ENCODE data around the gene TBC1D21. TPM values are rescaled to one million over a fixed set of nuclear protein-coding genes. Genes with fewer than 3 reads are reported as not detected.
A peak's percentile ranks its signal among the peaks of the same experiment; 100 is the strongest.

Gene TBC1D21
- total RNA-seq, 4 donors from 2014 or later: not detected

DNA sequence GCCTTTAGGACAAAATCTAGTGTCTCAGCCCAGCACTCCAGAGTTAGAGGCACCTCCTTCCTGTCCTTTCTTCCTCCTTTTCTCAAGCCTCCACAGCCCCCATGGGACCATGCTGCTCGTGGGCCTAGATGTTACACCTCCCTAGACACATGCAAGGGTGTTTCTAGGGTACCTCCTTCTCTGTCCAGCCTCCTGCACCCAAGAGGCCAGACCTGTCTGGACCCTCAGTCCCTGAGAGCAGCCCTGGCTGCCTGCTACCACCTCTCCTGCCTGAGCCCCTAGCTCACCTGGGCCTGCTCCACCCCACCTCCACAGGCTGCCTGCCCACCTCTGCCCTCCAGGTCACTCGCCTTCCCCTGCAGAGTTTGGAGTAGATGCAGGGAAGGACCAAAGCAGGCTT is 58.1 kb downstream of the TBC1D21 start:
- Histone ChIP-seq H3K36me3 (no peaks in the 10 kb centered on the region), H3K4me1 (peaks cover 0 to 37% (median 8%) of the 10 kb centered on the region in 4 donors), H3K27ac (no peak overlapping the region), H3K27me3 (no peaks in the 10 kb centered on the region), H3K9me3 (peaks cover 0 to under 1% (median 0%) of the 10 kb centered on the region in 4 donors), H3K4me3 (no peak overlapping the region)
- no peak for TF ChIP-seq POLR2A (IDR thresholded peaks at IDR 0.05)
- TF ChIP-seq, protein P1, sequence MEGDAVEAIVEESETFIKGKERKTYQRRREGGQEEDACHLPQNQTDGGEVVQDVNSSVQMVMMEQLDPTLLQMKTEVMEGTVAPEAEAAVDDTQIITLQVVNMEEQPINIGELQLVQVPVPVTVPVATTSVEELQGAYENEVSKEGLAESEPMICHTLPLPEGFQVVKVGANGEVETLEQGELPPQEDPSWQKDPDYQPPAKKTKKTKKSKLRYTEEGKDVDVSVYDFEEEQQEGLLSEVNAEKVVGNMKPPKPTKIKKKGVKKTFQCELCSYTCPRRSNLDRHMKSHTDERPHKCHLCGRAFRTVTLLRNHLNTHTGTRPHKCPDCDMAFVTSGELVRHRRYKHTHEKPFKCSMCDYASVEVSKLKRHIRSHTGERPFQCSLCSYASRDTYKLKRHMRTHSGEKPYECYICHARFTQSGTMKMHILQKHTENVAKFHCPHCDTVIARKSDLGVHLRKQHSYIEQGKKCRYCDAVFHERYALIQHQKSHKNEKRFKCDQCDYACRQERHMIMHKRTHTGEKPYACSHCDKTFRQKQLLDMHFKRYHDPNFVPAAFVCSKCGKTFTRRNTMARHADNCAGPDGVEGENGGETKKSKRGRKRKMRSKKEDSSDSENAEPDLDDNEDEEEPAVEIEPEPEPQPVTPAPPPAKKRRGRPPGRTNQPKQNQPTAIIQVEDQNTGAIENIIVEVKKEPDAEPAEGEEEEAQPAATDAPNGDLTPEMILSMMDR (IDR thresholded peaks at IDR 0.05): no peak
- peak in 1 of 3 donors; percentile 41 for DNase-seq

DNA sequence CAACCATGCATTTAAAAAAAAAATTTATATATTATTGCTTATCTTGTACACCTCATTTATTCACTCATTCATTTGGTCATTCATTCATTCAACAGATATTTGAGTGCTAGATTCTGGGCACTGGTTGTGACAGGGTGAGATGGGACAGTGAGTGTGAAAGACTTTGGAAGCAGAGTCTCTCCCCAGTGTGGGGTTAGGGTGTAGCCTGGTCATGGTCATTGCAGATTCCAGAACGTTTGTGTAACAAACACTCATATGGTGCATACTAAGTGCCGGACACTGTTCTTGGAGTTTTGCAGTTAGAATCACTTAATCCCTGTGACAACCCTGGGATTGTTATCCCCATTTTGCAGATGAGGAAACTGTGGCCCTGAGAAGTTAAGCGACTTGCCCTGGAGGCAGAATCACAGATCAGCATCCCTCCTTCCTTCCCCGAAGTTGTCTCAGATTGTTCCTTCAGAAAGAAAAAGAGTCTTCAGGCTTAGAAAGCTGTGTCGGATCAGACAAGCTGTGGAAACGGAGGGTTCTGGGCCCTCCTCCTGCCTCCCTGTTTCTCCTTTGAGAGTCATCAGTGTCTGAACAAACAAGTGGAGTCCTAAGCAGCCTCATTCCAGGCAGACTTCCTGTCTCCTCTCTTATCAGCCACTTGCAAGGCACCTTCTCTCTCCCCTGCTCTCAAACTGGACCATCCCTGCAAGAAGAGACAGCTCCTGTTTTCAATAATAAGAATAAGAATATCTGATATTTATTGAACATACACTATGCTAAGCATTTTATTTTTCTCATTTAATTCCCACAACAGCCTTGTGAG is 59.2 kb downstream of the TBC1D21 start:
- Histone ChIP-seq H3K4me1 (peaks cover 0 to 33% (median 4%) of the 10 kb centered on the region in 4 donors), H3K27me3 (no peaks in the 10 kb centered on the region), H3K4me3 (no peak overlapping the region), H3K27ac (no peak overlapping the region), H3K9me3 (no peaks in the 10 kb centered on the region), H3K36me3 (no peaks in the 10 kb centered on the region)
- no peak for DNase-seq
- TF ChIP-seq, protein P1 (IDR thresholded peaks at IDR 0.05): no peak
- no peak for TF ChIP-seq POLR2A (IDR thresholded peaks at IDR 0.05)

DNA sequence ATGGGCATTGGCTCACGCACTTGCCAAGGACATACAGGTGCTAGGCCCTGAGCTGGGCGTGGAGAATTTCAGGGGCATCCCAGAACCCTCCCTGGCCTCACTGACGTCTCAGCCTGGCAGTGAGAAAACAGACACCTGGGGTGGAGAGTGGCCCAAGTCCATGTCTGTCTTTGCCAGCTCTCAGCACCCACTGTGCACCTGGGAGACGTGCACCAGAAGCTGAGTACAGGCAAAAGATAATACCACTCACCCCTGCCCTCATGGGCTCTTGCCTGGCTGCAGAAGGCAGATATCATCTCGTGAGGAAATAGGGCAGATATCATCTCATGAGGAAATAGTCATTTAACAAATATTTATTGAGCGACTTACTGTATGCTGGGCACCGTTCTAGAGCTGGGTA is 60.9 kb downstream of the TBC1D21 start:
- Histone ChIP-seq H3K4me3 (no peak overlapping the region), H3K9me3 (no peaks in the 10 kb centered on the region), H3K27me3 (no peaks in the 10 kb centered on the region), H3K27ac (no peak overlapping the region), H3K36me3 (no peaks in the 10 kb centered on the region), H3K4me1 (peaks cover 0 to 23% (median 0%) of the 10 kb centered on the region in 4 donors)
- TF ChIP-seq POLR2A (IDR thresholded peaks at IDR 0.05): no peak
- TF ChIP-seq, protein P1 (IDR thresholded peaks at IDR 0.05): no peak
- DNase-seq: peak in 1 of 3 donors; percentile 53

DNA sequence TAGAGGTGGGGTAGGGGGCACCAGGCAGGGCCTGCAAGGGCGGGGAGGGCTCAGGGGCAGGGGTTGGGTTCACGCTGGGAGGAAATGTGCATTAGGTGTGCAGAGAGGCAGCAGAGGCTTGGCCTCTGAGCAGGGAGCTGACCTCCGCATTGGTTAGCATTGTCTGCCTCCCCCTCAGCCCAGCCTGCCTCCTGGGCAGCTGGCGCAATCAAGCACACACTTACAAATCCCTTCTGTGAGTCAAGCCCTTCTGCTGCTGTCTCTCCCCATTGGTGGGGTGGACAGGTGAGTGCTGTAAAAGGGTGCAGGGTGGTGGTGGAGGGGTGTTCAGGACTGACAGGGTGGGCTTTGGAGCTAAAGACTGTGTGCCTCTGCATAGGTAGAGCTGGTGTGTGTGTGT is 62.2 kb downstream of the TBC1D21 start:
- Histone ChIP-seq H3K4me3 (no peak overlapping the region), H3K4me1 (peaks cover 0 to 13% (median 0%) of the 10 kb centered on the region in 4 donors), H3K36me3 (no peaks in the 10 kb centered on the region), H3K9me3 (no peaks in the 10 kb centered on the region), H3K27ac (no peak overlapping the region), H3K27me3 (no peaks in the 10 kb centered on the region)
- no peak for DNase-seq
- no peak for TF ChIP-seq POLR2A (IDR thresholded peaks at IDR 0.05)
- TF ChIP-seq, protein P1 (IDR thresholded peaks at IDR 0.05): no peak

DNA sequence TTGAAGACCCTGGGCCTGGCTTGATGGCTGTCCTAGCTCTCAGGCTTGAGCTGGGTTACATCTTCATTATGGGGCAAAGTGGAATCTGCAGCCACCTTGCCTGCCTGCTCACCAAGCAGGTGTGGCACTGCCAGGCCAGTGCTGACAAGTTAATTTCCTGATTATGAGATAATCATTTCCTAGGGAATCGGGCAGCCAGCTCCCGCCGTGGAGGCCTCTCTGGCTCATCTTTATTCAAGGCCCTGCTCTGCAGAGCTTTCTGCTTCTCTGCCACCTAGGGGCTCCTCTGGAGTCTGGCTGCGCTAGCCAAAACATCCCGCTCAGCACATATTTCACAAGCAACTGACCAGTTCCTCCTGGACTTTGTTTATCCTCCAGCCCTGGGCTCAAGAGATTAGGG is 62.8 kb downstream of the TBC1D21 start:
- H3K4me1 ChIP-seq: peaks cover 0 to 19% (median 0%) of the 10 kb centered on the region in 4 donors
- no peaks in the 10 kb centered on the region for H3K27me3 ChIP-seq
- peak in 1 of 3 donors; percentile 61 for DNase-seq
- no peak overlapping the region for H3K4me3 ChIP-seq
- H3K36me3 ChIP-seq: no peaks in the 10 kb centered on the region
- H3K27ac ChIP-seq: no peak overlapping the region
- H3K9me3 ChIP-seq: no peaks in the 10 kb centered on the region
- TF ChIP-seq, protein P1 (IDR thresholded peaks at IDR 0.05): no peak
- TF ChIP-seq POLR2A (IDR thresholded peaks at IDR 0.05): no peak
